GM12878 (cell line): ENCODE results near the gene EEF1AKMT3. TPM values are rescaled to one million over a fixed set of nuclear protein-coding genes. Genes with fewer than 3 reads are reported as not detected.

Experiments used
- ATAC-seq: fragments of 200-7000 bp; cut with Tn5 transposase; 3 replicates; pipeline ENCODE4 v1.9.1; 2020; ENCODE audit warnings: mild to moderate bottlenecking, moderate library complexity
- BruUV-seq: library from RNA; stranded (reverse); fragments of 400-500 nt; replicated peaks from 2 replicates; lab custom pipeline; 2021; lab: Mats Ljungman, UMichigan
- CTCF ChIA-PET: fragments of 300-600 bp; sonication (Branson Sonifier 250); formaldehyde crosslinking; extraction: SDS; loops from one replicate; lab custom pipeline; 2021; ENCODE audit warnings: inconsistent platforms; lab: Yijun Ruan, JAX
- POLR2A ChIA-PET: fragments of 350-600 bp; formaldehyde crosslinking; extraction: SDS; loops from one replicate; lab custom pipeline; 2021; ENCODE audit warnings: inconsistent platforms; lab: Charles Lee
- RAD21 ChIA-PET: fragments of 300-600 bp; sonication (Branson Sonifier 250); formaldehyde crosslinking; loops from one replicate; lab custom pipeline; 2023; ENCODE audit warnings: antibody characterized with exemption; ENCODE audit not compliant: unreplicated experiment; lab: Charles Lee
- SMC1A ChIA-PET: fragments of 300-600 bp; sonication (Branson Sonifier 250); formaldehyde crosslinking; loops from one replicate; lab custom pipeline; 2023; ENCODE audit not compliant: unreplicated experiment, uncharacterized antibody; lab: Charles Lee
- DNase-seq: peaks from one replicate; pipeline ENCODE4 v3.0.0-alpha.2; 2011; ENCODE audit warnings: low read depth, low spot score
- FAIRE-seq: peaks from 3 replicates; lab custom pipeline; 2011; peaks lifted over from hg19 to GRCh38; lab: Jason Lieb, UNC
- H2AFZ ChIP-seq: 2 replicates; pipeline ENCODE4 v1.6.0; 2011; ENCODE audit warnings: low read depth, low read length, control low read depth; ENCODE audit not compliant: control insufficient read depth
- H3K27ac ChIP-seq: 2 replicates; pipeline ENCODE4 v1.5.1; 2011; ENCODE audit warnings: control low read depth; ENCODE audit not compliant: control insufficient read depth, insufficient read depth
- H3K27me3 ChIP-seq, 2 experiments: replicated peaks in 1 of 2; 2 replicates each; pipeline versions ENCODE4 v1.6.0 to v1.6.1; 2011; ENCODE audit warnings: low read length in 1 of 2; ENCODE audit not compliant: control insufficient read depth in 2 of 2, insufficient read depth in 2 of 2
- H3K36me3 ChIP-seq, 2 experiments: 2 replicates each; pipeline ENCODE4 v1.5.1; 2011; ENCODE audit warnings: low read length in 1 of 2; ENCODE audit not compliant: control insufficient read depth in 2 of 2, insufficient read depth in 2 of 2
- H3K4me1 ChIP-seq: 2 replicates; pipeline ENCODE4 v1.6.1; 2011; ENCODE audit warnings: mild to moderate bottlenecking, low read length, moderate library complexity, mixed read lengths; ENCODE audit not compliant: control insufficient read depth, insufficient read depth
- H3K4me2 ChIP-seq: 2 replicates; pipeline ENCODE4 v1.6.0; 2011; ENCODE audit warnings: control low read depth; ENCODE audit not compliant: control insufficient read depth, insufficient read depth
- H3K4me3 ChIP-seq: fragments of 200-600 bp; sonication (generic); 2 replicates; pipeline ENCODE4 v1.5.1; 2016
- H3K79me2 ChIP-seq: 2 replicates; pipeline ENCODE4 v1.6.0; 2011; ENCODE audit warnings: low read length; ENCODE audit not compliant: control insufficient read depth, insufficient read depth
- H3K9ac ChIP-seq: 2 replicates; pipeline ENCODE4 v1.8.0; 2011; ENCODE audit warnings: low read length, control low read depth, mixed read lengths; ENCODE audit not compliant: control insufficient read depth, insufficient read depth
- H3K9me3 ChIP-seq: replicated peaks from 3 replicates; pipeline ENCODE4 v1.5.1; 2011; ENCODE audit warnings: mild to moderate bottlenecking, low read length; ENCODE audit not compliant: control insufficient read depth, insufficient read depth
- H4K20me1 ChIP-seq: 2 replicates; pipeline ENCODE4 v1.6.0; 2011; ENCODE audit not compliant: control insufficient read depth, insufficient read depth
- ATF2 ChIP-seq: IDR thresholded peaks from 2 replicates; pipeline ENCODE4 v1.6.1; 2012; ENCODE audit warnings: low read length, inconsistent platforms
- DPF2 ChIP-seq: fragments of 450-650 bp; IDR thresholded peaks from 2 replicates; pipeline ENCODE4 v1.6.1; 2017; ENCODE audit warnings: mild to moderate bottlenecking
- E2F4 ChIP-seq: IDR thresholded peaks from 2 replicates; pipeline ENCODE4 v1.6.1; 2012; ENCODE audit warnings: low read depth, low read length, improper control_type of control experiment
- HCFC1 ChIP-seq: fragments of 150-350 bp; IDR thresholded peaks from 2 replicates; pipeline ENCODE4 v1.6.1; 2014; ENCODE audit warnings: low read length
- IKZF2 ChIP-seq, 2 experiments: fragments of 450-650 bp; IDR thresholded peaks; 2 replicates each; pipeline ENCODE4 v1.6.1; 2017; ENCODE audit warnings: mild to moderate bottlenecking in 2 of 2, moderate library complexity in 2 of 2
- PAX8 ChIP-seq: fragments of 450-650 bp; IDR thresholded peaks from 2 replicates; pipeline ENCODE4 v1.6.1; 2017; ENCODE audit warnings: mild to moderate bottlenecking, moderate library complexity
- YBX1 ChIP-seq: fragments of 450-650 bp; IDR thresholded peaks from 2 replicates; pipeline ENCODE4 v1.6.1; 2016; ENCODE audit warnings: antibody characterized with exemption
- ZNF24 ChIP-seq: fragments of 450-650 bp; IDR thresholded peaks from 2 replicates; pipeline ENCODE4 v1.6.1; 2017; ENCODE audit warnings: antibody characterized with exemption, mild to moderate bottlenecking
- WGBS: methylation state at CpG from one replicate; pipeline ENCODE4 v1.1.6; 2016; ENCODE audit warnings: low lambda C conversion rate; ENCODE audit not compliant: insufficient replicate concordance, insufficient coverage; ENCODE audit errors: missing lambda C conversion rate; 5-methylcytosine and 5-hydroxymethylcytosine counted together
- in situ Hi-C: fragments of 300-500 bp; cut with MboI; formaldehyde crosslinking; loops from 9 replicates; pipeline ENCODE4 v1.14.3; 2018; ENCODE audit warnings: mixed read lengths
- intact Hi-C: fragments of 100-400 bp; cut with micrococcal nuclease; formaldehyde crosslinking; loops from one replicate; pipeline ENCODE4 v1.14.2; 2022; ENCODE audit not compliant: unreplicated experiment
- polyA plus RNA-seq, 11 experiments: library from polyadenylated mRNA; depleted of rRNA in 4 of 11; unstranded in 6 of 11; stranded (reverse) in 5 of 11; fragments of >200 nt; fragmentation: Nextera tagmentation in 4 of 11; fragmentation: Illumina TruSeq in 1 of 11; extraction: Ambion mirVana in 4 of 11; extraction: Trizol in 1 of 11; gene quantifications; 1 replicate in 1 of 11; 2 replicates in 10 of 11; pipeline versions ENCODE4 v1.2.1 to v1.2.3, GENCODE V29; 2011 to 2016; ENCODE audit warnings: inconsistent platforms in 2 of 11, missing spikeins in 2 of 11, low read depth in 1 of 11
- total RNA-seq, 4 experiments: library from RNA; depleted of rRNA in 3 of 4; stranded (reverse); fragments of >200 nt in 3 of 4; fragmentation: Illumina TruSeq in 1 of 4; extraction: Trizol in 1 of 4; gene quantifications; 2 replicates each; pipeline versions ENCODE4 v1.2.1 to v1.2.3, GENCODE V29; 2013 to 2021
- TF ChIP-seq, protein P1 (sequence below): fragments of 450-650 bp; formaldehyde crosslinking; IDR thresholded peaks from 2 replicates; pipeline ENCODE4 v1.4.0; 2022; ENCODE audit warnings: mild to moderate bottlenecking, moderate library complexity
- TF ChIP-seq, protein P2 (sequence below): fragments of 450-650 bp; IDR thresholded peaks from 2 replicates; pipeline ENCODE4 v1.6.1; 2016; ENCODE audit warnings: mild to moderate bottlenecking, moderate library complexity, borderline replicate concordance

Gene EEF1AKMT3
- total and polyA plus RNA-seq, 10 of the 15 experiments (the other 5 are each of a cell fraction or from before 2014, with no cell fraction given), result 1.2 to 8.2 (median 3.5) TPM

DNA sequence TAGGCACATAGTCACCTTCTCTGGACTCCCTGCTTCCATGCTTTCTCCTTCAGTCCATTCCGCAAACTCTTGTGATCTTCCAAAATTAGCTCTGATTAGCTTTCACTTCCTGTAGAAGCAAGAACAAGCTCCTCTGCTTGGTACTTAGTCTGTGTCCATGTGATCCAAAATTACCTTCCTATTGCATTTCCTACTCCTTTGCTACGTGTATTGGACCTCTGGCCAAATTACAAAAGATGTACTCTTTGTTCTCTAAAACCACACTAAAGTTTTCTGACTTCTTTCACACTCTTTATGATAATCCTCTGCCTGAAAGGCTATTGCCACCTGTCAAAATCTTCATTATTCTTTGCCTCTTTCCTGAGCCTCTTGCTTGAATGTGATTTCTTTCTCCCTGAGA is 9.4 kb downstream of the EEF1AKMT3 start:
- Histone ChIP-seq H3K36me3 (peaks cover 0 to 8% of the 10 kb centered on the region in 2 experiments; a peak in 3 of 4 replicates), H3K27me3 (no peaks in the 10 kb centered on the region), H2AFZ (peak overlapping the region; percentile 67), H3K9ac (no peak overlapping the region), H3K4me3 (no peak overlapping the region), H3K79me2 (peaks cover 15% of the 10 kb centered on the region), H3K9me3 (no peaks in the 10 kb centered on the region), H4K20me1 (no peaks in the 10 kb centered on the region), H3K4me2 (peak overlapping the region; percentile 46; the same call in 1 of the 2 replicates), H3K4me1 (peaks cover 8% of the 10 kb centered on the region; the same call in 1 of the 2 replicates), H3K27ac (peak overlapping the region; percentile 22; the same call in 1 of the 2 replicates)
- in situ Hi-C loops (no loop called here), intact Hi-C loops (loop anchor here (1.0 kb wide), 1 partner anchor 124 kb away; no protein-coding TSS in a partner anchor)
- ATAC-seq (peak; percentile 6; the same call in 2 of the 3 replicates), FAIRE-seq (no peak), DNase-seq (no peak)
- BruUV-seq, result no TSS peak
- 14% methylated on average over 2 of the region's 2 CpGs for WGBS
- RAD21 ChIA-PET, result interaction anchor here (0.7 to 1.3 kb wide), 5 partner anchors 9 to 160 kb away, joined by 3 to 5 read pairs (median 4); partner anchors contain the start of genes ATP23, CYP27B1, EEF1AKMT3 and METTL1
- SMC1A ChIA-PET, result interaction anchor here (1.0 to 2.3 kb wide), 8 partner anchors 11 to 323 kb away, joined by 3 to 6 read pairs (median 3); partner anchors contain the start of genes GLI1 and TSPAN31
- CTCF ChIA-PET, result interaction anchor here (0.6 to 2.1 kb wide), 12 partner anchors 9 to 189 kb away, joined by 3 to 16 read pairs (median 5); partner anchors contain the start of genes EEF1AKMT3 and METTL1
- POLR2A ChIA-PET, result interaction anchor here (0.6 kb wide), 2 partner anchors 29 to 130 kb away, joined by 3 to 4 read pairs; partner anchors contain the start of gene CDK4
- no peak for TF ChIP-seq YBX1
- TF ChIP-seq ZNF24, result no peak
- no peak for TF ChIP-seq IKZF2 (IDR thresholded peaks at IDR 0.05)
- no peak for TF ChIP-seq HCFC1
- TF ChIP-seq, protein P1, sequence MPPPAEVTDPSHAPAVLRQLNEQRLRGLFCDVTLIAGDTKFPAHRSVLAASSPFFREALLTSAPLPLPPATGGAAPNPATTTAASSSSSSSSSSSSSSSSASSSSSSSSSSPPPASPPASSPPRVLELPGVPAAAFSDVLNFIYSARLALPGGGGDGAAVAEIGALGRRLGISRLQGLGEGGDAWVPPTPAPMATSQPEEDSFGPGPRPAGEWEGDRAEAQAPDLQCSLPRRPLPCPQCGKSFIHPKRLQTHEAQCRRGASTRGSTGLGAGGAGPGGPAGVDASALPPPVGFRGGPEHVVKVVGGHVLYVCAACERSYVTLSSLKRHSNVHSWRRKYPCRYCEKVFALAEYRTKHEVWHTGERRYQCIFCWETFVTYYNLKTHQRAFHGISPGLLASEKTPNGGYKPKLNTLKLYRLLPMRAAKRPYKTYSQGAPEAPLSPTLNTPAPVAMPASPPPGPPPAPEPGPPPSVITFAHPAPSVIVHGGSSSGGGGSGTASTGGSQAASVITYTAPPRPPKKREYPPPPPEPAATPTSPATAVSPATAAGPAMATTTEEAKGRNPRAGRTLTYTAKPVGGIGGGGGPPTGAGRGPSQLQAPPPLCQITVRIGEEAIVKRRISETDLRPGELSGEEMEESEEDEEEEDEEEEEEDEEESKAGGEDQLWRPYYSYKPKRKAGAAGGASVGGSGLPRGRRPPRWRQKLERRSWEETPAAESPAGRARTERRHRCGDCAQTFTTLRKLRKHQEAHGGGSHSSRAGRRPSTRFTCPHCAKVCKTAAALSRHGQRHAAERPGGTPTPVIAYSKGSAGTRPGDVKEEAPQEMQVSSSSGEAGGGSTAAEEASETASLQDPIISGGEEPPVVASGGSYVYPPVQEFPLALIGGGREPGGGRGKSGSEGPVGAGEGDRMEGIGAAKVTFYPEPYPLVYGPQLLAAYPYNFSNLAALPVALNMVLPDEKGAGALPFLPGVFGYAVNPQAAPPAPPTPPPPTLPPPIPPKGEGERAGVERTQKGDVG (CRISPR knock-in tag), result no peak
- TF ChIP-seq PAX8, result no peak
- no peak for TF ChIP-seq E2F4
- TF ChIP-seq, protein P2, sequence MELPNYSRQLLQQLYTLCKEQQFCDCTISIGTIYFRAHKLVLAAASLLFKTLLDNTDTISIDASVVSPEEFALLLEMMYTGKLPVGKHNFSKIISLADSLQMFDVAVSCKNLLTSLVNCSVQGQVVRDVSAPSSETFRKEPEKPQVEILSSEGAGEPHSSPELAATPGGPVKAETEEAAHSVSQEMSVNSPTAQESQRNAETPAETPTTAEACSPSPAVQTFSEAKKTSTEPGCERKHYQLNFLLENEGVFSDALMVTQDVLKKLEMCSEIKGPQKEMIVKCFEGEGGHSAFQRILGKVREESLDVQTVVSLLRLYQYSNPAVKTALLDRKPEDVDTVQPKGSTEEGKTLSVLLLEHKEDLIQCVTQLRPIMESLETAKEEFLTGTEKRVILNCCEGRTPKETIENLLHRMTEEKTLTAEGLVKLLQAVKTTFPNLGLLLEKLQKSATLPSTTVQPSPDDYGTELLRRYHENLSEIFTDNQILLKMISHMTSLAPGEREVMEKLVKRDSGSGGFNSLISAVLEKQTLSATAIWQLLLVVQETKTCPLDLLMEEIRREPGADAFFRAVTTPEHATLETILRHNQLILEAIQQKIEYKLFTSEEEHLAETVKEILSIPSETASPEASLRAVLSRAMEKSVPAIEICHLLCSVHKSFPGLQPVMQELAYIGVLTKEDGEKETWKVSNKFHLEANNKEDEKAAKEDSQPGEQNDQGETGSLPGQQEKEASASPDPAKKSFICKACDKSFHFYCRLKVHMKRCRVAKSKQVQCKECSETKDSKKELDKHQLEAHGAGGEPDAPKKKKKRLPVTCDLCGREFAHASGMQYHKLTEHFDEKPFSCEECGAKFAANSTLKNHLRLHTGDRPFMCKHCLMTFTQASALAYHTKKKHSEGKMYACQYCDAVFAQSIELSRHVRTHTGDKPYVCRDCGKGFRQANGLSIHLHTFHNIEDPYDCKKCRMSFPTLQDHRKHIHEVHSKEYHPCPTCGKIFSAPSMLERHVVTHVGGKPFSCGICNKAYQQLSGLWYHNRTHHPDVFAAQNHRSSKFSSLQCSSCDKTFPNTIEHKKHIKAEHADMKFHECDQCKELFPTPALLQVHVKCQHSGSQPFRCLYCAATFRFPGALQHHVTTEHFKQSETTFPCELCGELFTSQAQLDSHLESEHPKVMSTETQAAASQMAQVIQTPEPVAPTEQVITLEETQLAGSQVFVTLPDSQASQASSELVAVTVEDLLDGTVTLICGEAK, result no peak
- no peak for TF ChIP-seq ATF2
- no peak for TF ChIP-seq DPF2
